GM21786 (cell line): ENCODE measurements around the gene DCLRE1B.
"Not testable (repeated sequence)": the region's sequence is repeated elsewhere in the genome, so short reads cannot be mapped to it uniquely, and the experiment has no call there.

Source experiments
- ATAC-seq: cut with Tn5 transposase; IDR thresholded peaks from one replicate; pipeline ENCODE4 v1.9.1; 2021; ENCODE audit not compliant: unreplicated experiment

The DCLRE1B gene

GRCh38 chr1:113946112-113946511 is 41.0 kb downstream of the DCLRE1B start:
- ATAC-seq = no peak

- no peak for ATAC-seq
Observed at GRCh38 chr1:113946678-113947387, 41.7 kb downstream of the DCLRE1B start.

- no peak for ATAC-seq
Observed at GRCh38 chr1:113947388-113948107, 42.4 kb downstream of the DCLRE1B start.

GRCh38 chr1:113948151-113948550 is 43.0 kb downstream of the DCLRE1B start:
- not testable (repeated sequence) for ATAC-seq

- no peak for ATAC-seq
Observed at GRCh38 chr1:113949007-113949406, 43.9 kb downstream of the DCLRE1B start.

- ATAC-seq = no peak
Observed at GRCh38 chr1:113950908-113951307, 45.8 kb downstream of the DCLRE1B start.

- no peak for ATAC-seq
Observed at GRCh38 chr1:113951719-113952118, 46.6 kb downstream of the DCLRE1B start.

- no peak for ATAC-seq
Observed at GRCh38 chr1:113957984-113958383, 52.9 kb downstream of the DCLRE1B start.

- no peak for ATAC-seq
Observed at GRCh38 chr1:113958691-113959090, 53.6 kb downstream of the DCLRE1B start.

GRCh38 chr1:113963281-113963906 is 58.3 kb downstream of the DCLRE1B start:
- ATAC-seq = no peak
